ENCODE data around the gene SEC24C.
A peak's percentile ranks its signal among the peaks of the same experiment; 100 is the strongest.
"Not testable (repeated sequence)": the region's sequence is repeated elsewhere in the genome, so short reads cannot be mapped to it uniquely, and the experiment has no call there.

Gene SEC24C

DNA sequence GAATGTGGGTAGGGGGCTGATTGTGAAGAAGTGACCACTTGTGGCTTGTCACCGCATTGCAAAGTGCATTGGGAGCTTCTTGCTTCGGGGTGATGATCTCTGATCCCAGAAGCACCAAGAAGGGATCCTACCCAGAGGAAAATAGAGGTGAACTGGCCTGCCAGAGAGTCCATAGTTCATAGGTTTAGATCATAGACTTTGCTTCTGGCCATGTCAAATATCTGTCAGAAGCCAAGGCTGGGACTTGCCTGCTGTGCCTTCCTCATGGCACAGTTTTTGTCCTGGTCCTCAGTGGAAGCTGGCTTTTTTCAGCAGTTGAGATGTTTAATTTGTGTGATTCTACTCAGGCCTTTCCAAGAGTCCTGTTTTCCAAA, 42.3 kb downstream of the SEC24C start:
- DNase-seq (ENCODE audit: low read depth) = no peak
- TF ChIP-seq, protein P1, sequence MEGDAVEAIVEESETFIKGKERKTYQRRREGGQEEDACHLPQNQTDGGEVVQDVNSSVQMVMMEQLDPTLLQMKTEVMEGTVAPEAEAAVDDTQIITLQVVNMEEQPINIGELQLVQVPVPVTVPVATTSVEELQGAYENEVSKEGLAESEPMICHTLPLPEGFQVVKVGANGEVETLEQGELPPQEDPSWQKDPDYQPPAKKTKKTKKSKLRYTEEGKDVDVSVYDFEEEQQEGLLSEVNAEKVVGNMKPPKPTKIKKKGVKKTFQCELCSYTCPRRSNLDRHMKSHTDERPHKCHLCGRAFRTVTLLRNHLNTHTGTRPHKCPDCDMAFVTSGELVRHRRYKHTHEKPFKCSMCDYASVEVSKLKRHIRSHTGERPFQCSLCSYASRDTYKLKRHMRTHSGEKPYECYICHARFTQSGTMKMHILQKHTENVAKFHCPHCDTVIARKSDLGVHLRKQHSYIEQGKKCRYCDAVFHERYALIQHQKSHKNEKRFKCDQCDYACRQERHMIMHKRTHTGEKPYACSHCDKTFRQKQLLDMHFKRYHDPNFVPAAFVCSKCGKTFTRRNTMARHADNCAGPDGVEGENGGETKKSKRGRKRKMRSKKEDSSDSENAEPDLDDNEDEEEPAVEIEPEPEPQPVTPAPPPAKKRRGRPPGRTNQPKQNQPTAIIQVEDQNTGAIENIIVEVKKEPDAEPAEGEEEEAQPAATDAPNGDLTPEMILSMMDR (IDR thresholded peaks at IDR 0.05; ENCODE audit: insufficient read depth, low read depth, low read length, missing control alignments) = no peak
- peak overlapping the region; percentile 88 for H3K4me3 ChIP-seq (ENCODE audit: low read length)

DNA sequence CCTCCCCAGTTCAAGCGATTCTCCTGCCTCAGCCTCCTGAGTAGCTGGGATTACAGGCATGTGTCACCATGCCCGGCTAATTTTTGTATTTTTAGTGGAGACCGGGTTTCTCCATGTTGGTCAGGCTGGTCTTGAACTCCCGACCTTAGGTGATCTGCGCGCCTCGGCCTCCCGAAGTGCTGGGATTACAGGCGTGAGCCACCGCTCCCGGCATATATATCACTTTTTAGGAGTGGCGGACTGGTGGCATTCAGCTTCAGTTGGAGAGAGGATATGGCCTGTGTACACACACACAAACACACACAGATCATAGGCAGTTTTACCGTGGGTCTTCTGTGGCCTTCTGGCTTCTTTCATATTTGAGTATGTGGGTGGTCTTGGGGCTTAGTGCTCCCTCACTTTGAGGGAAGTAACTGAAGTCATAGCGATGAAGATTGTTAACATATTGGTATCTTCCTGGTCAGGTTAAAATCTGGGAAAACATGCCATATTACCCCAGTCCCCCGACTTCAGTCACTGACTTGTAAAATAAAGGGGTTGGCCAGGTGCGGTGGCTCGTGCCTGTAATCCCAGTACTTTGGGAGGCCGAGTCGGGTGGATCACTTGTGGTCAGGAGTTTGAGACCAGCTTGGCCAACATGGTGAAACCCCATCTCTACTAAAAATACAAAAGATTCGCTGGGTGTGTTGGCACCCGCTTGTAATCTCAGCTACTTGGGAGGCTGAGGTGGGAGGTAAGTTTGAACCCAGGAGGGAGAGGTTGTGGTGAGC, 43.0 kb downstream of the SEC24C start:
- not testable (repeated sequence) for DNase-seq (ENCODE audit: low read depth); H3K4me3 ChIP-seq (ENCODE audit: low read length)

DNA sequence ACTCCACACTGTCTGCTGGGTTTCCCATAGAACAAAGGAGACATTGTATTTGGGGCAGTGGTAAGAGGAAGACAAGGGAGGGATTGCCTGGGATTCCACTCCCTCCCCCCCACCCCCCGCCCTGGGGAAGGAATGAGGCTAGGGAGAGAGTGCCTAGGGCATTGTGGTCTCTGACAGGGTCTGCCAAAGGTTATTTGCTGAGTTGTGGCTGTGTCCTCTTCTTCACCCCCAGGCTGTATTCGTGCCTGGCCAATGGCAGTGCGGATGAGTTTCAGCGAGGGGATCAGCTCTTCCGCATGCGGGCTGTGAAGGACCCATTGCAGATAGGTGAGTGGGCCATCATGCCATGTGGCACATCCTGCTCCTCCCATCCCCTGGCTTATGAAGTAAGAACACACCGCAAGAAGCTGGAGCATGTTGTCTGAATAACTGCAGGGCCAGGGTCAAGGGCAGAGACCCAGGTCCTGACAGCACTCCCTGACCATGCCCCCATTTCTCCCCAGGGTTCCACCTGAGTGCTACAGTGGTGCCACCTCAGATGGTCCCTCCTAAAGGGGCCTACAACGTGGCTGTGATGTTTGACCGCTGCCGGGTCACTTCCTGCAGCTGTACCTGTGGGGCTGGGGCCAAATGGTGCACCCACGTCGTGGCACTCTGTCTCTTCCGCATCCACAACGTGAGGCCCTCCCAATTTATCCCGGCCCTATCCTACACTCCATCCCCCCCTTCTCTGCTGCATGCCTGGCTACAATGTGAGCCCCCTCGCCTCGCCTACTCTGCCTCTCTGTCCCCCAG, 44.9 kb downstream of the SEC24C start:
- H3K4me3 ChIP-seq (ENCODE audit: low read length) = no peak overlapping the region
- TF ChIP-seq, protein P1 (IDR thresholded peaks at IDR 0.05; ENCODE audit: insufficient read depth, low read depth, low read length, missing control alignments) = no peak
- no peak for DNase-seq (ENCODE audit: low read depth)

DNA sequence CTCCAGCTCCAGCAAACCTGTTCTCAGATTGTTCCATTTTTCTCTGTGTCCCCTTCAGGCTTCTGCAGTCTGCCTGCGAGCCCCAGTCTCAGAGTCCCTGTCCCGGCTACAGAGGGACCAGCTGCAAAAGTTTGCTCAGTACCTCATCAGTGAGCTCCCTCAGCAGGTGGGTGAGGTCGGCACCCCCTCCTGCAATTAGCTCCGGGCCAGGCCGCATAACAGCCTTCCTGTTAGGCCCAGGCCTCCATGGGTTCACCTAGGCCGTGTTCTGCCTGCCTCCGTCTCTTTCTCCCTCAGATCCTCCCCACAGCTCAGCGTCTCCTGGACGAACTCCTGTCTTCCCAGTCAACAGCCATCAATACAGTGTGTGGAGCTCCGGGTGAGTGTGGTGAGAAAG, 45.5 kb downstream of the SEC24C start:
- no peak overlapping the region for H3K4me3 ChIP-seq (ENCODE audit: low read length)
- DNase-seq (ENCODE audit: low read depth) = no peak
- TF ChIP-seq, protein P1 (IDR thresholded peaks at IDR 0.05; ENCODE audit: insufficient read depth, low read depth, low read length, missing control alignments) = no peak

DNA sequence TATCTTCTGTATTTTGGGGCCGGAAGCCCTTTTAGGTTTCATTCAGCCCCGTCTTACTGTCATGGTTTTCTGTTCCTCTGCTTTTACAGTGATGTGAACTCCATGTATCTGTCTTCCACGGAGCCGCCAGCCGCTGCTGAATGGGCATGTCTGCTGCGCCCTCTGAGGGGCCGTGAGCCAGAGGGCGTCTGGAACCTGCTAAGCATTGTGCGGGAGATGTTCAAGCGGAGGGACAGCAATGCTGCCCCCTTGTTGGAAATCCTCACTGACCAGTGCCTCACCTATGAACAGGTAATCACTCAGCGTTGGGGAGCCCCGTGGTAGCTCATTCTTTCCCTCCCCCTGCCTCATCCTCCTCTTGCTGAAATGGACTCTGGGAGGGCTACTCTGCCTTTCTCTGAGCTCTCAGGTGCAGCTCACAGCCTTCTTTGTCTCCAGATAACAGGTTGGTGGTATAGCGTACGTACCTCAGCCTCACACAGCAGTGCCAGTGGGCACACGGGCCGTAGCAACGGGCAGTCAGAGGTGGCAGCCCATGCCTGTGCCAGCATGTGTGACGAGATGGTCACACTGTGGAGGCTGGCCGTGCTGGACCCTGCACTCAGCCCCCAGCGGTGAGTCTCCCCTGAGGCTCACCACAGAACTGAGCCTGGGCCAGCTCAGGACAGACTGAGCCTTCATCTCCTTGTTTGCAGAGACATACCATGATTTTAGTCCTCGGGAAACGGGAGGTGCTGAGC, 46.9 kb downstream of the SEC24C start:
- TF ChIP-seq, protein P1 (IDR thresholded peaks at IDR 0.05; ENCODE audit: insufficient read depth, low read depth, low read length, missing control alignments) = no peak
- DNase-seq (ENCODE audit: low read depth) = no peak
- H3K4me3 ChIP-seq (ENCODE audit: low read length) = no peak overlapping the region

DNA sequence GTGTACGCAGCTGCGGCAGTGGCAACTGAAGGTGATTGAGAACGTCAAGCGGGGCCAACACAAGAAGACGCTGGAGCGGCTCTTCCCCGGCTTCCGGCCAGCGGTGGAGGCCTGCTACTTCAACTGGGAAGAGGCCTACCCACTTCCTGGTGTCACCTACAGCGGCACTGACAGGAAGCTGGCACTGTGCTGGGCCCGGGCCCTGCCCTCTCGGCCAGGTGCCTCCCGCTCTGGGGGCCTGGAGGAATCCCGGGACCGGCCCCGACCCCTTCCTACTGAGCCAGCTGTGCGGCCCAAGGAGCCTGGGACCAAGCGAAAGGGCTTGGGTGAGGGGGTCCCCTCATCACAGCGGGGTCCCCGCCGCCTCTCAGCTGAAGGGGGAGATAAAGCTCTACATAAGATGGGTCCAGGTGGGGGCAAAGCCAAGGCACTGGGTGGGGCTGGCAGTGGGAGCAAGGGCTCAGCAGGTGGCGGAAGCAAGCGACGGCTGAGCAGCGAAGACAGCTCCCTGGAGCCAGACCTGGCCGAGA, 47.8 kb downstream of the SEC24C start:
- TF ChIP-seq, protein P1 (IDR thresholded peaks at IDR 0.05; ENCODE audit: insufficient read depth, low read depth, low read length, missing control alignments) = no peak
- no peak overlapping the region for H3K4me3 ChIP-seq (ENCODE audit: low read length)
- no peak for DNase-seq (ENCODE audit: low read depth)

DNA sequence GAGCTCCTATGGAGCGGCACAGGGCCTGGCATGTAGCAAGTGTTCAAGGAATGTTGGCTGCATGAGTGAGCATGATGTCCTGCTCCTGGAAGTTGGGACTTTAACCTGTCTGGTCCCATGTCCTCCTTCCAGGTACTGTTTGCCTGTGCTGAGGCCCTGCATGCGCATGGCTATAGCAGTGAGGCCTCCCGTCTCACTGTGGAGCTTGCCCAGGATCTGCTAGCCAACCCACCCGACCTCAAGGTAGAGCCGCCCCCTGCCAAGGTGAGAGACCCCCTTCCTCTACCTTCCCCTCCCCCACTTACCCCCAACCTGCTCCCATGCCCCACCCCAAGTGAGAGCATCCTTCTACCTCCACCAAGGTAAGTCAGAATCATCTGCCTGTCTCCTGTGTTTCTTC, 49.3 kb downstream of the SEC24C start:
- DNase-seq (ENCODE audit: low read depth) = no peak
- no peak overlapping the region for H3K4me3 ChIP-seq (ENCODE audit: low read length)
- TF ChIP-seq, protein P1 (IDR thresholded peaks at IDR 0.05; ENCODE audit: insufficient read depth, low read depth, low read length, missing control alignments) = no peak

DNA sequence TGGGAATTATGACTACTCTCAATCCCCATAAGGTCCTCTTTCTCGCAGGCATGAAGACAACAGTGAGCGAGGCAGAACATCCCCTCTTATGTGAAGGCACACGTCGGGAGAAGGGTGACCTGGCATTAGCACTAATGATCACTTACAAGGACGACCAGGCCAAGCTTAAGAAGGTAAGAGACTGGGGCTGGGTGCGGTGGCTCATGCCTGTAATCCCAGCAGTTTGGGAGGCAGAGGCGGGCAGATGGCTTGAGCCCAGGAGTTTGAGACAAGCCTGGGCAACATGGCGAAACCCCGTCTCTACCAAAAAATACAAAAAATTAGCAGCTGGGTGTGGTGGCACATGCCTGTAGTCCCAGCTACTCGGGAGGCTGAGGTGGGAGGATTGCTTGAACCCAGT, 51.3 kb downstream of the SEC24C start:
- not testable (repeated sequence) for DNase-seq (ENCODE audit: low read depth); H3K4me3 ChIP-seq (ENCODE audit: low read length)

DNA sequence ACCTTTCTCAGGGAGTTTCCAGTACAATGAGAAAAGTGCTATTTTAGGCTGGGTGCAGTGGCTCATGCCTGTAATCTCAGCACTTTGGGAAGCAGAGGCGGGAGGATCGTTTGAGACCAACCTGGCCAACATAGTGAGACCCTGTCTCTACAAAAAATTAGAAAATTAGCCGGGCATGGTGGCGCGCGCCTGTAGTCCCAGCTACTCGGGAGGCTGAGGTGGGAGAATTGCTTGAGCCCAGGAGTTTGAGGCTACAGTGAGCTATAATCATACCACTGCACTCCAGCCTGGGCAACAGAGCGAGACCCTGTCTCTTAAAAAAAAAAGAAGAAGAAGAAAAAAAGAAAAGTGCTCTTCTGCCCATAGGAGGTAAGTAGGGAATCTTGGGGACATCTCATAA, 51.9 kb downstream of the SEC24C start:
- not testable (repeated sequence) for DNase-seq (ENCODE audit: low read depth); H3K4me3 ChIP-seq (ENCODE audit: low read length)
